ENCODE measurements around the gene NOTCH4. TPM values are rescaled to one million over a fixed set of nuclear protein-coding genes. Genes with fewer than 3 reads are reported as not detected.
A peak's percentile ranks its signal among the peaks of the same experiment; 100 is the strongest.

The NOTCH4 gene
- total and polyA plus RNA-seq, 9 of the 15 experiments (the other 6 are each of a cell fraction or from before 2014, with no cell fraction given), result 0.24 to 4.3 (median 1.7) TPM

- TF ChIP-seq RAD21 (CRISPR knock-in tag; conservative IDR thresholded peaks at IDR 0.05 in 1 of 2, IDR thresholded peaks at IDR 0.05 in 1 of 2) (no peak), STAT5A (IDR thresholded peaks at IDR 0.05; ENCODE audit: borderline replicate concordance, low read length) (no peak), RFX1 (IDR thresholded peaks at IDR 0.05) (no peak), FOXK2 (conservative IDR thresholded peaks at IDR 0.05 in 1 of 2, IDR thresholded peaks at IDR 0.05 in 1 of 2; ENCODE audit: low read depth in 2 of 2) (0 out of 4 replicates have a peak, but pooled peaks of 1 of the 2 experiments have one; percentile 10), GABPA (tag; conservative IDR thresholded peaks at IDR 0.05; ENCODE audit: low read depth) (no peak), ESRRA (IDR thresholded peaks at IDR 0.05; ENCODE audit: borderline replicate concordance, low read depth) (peak; percentile 16; the same call in 1 of the 2 replicates), PTRF (tag; IDR thresholded peaks at IDR 0.05) (no peak), RBM22 (IDR thresholded peaks at IDR 0.05; ENCODE audit: low read depth, low read length, poor library complexity, severe bottlenecking) (no peak), CBX3 (IDR thresholded peaks at IDR 0.05; ENCODE audit: borderline replicate concordance in 1 of 2, low read length in 2 of 2) (peak in 1 of 2 experiments; percentile 12; a peak in 1 of 3 replicates), CBX2 (IDR thresholded peaks at IDR 0.05; ENCODE audit: insufficient read depth, low read length, poor library complexity, severe bottlenecking) (no peak), U2AF1 (optimal IDR thresholded peaks at IDR 0.05; ENCODE audit: low read depth, low read length) (no peak), ZNF707 (CRISPR knock-in tag; conservative IDR thresholded peaks at IDR 0.05) (no peak)
- TF ChIP-seq, protein P1, sequence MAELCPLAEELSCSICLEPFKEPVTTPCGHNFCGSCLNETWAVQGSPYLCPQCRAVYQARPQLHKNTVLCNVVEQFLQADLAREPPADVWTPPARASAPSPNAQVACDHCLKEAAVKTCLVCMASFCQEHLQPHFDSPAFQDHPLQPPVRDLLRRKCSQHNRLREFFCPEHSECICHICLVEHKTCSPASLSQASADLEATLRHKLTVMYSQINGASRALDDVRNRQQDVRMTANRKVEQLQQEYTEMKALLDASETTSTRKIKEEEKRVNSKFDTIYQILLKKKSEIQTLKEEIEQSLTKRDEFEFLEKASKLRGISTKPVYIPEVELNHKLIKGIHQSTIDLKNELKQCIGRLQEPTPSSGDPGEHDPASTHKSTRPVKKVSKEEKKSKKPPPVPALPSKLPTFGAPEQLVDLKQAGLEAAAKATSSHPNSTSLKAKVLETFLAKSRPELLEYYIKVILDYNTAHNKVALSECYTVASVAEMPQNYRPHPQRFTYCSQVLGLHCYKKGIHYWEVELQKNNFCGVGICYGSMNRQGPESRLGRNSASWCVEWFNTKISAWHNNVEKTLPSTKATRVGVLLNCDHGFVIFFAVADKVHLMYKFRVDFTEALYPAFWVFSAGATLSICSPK (IDR thresholded peaks at IDR 0.05; ENCODE audit: borderline replicate concordance), result 0 out of 2 replicates have a peak, but pooled peaks have one; percentile 11
- TF ChIP-seq, protein P2, sequence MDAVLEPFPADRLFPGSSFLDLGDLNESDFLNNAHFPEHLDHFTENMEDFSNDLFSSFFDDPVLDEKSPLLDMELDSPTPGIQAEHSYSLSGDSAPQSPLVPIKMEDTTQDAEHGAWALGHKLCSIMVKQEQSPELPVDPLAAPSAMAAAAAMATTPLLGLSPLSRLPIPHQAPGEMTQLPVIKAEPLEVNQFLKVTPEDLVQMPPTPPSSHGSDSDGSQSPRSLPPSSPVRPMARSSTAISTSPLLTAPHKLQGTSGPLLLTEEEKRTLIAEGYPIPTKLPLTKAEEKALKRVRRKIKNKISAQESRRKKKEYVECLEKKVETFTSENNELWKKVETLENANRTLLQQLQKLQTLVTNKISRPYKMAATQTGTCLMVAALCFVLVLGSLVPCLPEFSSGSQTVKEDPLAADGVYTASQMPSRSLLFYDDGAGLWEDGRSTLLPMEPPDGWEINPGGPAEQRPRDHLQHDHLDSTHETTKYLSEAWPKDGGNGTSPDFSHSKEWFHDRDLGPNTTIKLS (IDR thresholded peaks at IDR 0.05; ENCODE audit: borderline replicate concordance, low read depth), result peak; percentile 50; the same call in 1 of the 2 replicates
Observed at GRCh38 chr6:32152769-32153563, 70.9 kb downstream of the NOTCH4 start (continued).

Measured in K562 (cell line).